Mucosa of rectum (tissue), 2 donors: ENCODE results near the gene METTL16.
A peak's percentile ranks its signal among the peaks of the same experiment; 100 is the strongest.

Experiments
- H3K27ac ChIP-seq, 2 donors: one replicate each; pipeline ENCODE4 v1.7.0; 2013; ENCODE audit warnings: inconsistent platforms in 2 of 2, low read depth in 2 of 2, low read length in 2 of 2
- H3K27me3 ChIP-seq, 2 donors: one replicate each; pipeline ENCODE4 v1.7.0; 2013; ENCODE audit warnings: low read length in 2 of 2; ENCODE audit not compliant: control insufficient read depth in 2 of 2, insufficient read depth in 2 of 2
- H3K36me3 ChIP-seq, 2 donors: one replicate each; pipeline ENCODE4 v1.7.0; 2013; ENCODE audit warnings: low read length in 2 of 2; ENCODE audit not compliant: control insufficient read depth in 2 of 2, insufficient read depth in 2 of 2
- H3K4me1 ChIP-seq, 2 donors: one replicate each; pipeline ENCODE4 v1.7.0; 2013; ENCODE audit warnings: low read length in 2 of 2, mild to moderate bottlenecking in 1 of 2; ENCODE audit not compliant: control insufficient read depth in 2 of 2, insufficient read depth in 2 of 2
- H3K4me3 ChIP-seq, 2 donors: one replicate each; pipeline ENCODE4 v1.7.0; 2013; ENCODE audit warnings: low read length in 2 of 2
- H3K9ac ChIP-seq, 2 donors: one replicate each; pipeline ENCODE4 v1.7.0; 2013; ENCODE audit warnings: low read length in 2 of 2, low read depth in 1 of 2, mild to moderate bottlenecking in 1 of 2
- H3K9me3 ChIP-seq, 2 donors: one replicate each; pipeline ENCODE4 v1.7.0; 2013; ENCODE audit warnings: low read length in 2 of 2; ENCODE audit not compliant: control insufficient read depth in 2 of 2
- donor health status: healthy.
- donor health status: Normal muscosa, but diverticular disease.

The METTL16 gene

GRCh38 chr17:2421315-2422147 lies 90.2 kb downstream of the METTL16 start:
- no peaks in the 10 kb centered on the region for H3K9me3 ChIP-seq
- H3K27me3 ChIP-seq: no peaks in the 10 kb centered on the region
- no peak overlapping the region for H3K27ac ChIP-seq
- peaks cover 11 to 24% of the 10 kb centered on the region in 2 donors for H3K36me3 ChIP-seq
- H3K4me1 ChIP-seq: no peaks in the 10 kb centered on the region
- no peak overlapping the region for H3K4me3 ChIP-seq
- no peak overlapping the region for H3K9ac ChIP-seq

DNA sequence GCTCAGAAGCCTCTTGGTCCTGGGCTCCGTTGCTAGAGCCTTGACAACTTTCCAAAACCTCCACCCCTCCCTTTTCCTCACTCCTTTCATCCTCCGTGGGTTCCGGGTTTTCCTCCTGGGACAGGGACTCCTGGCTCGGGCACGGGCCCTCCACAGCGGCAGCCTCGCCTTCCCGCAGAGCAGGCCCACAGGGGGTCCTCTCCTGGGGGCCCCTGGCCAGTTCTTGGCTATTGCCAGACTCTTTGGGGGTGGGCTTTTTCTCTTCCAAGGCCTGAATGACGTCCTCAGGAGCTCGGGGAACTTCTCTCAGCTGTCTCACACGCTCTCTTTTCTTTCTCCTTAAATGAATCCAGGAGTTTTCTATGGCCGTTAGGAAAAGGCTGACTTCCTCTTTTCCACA lies 91.5 kb downstream of the METTL16 start:
- Histone ChIP-seq H3K4me1 (no peaks in the 10 kb centered on the region), H3K36me3 (peaks cover 11 to 22% of the 10 kb centered on the region in 2 donors), H3K9me3 (no peaks in the 10 kb centered on the region), H3K9ac (no peak overlapping the region), H3K27me3 (no peaks in the 10 kb centered on the region), H3K27ac (no peak overlapping the region), H3K4me3 (no peak overlapping the region)

- H3K9me3 ChIP-seq: no peaks in the 10 kb centered on the region
- no peak overlapping the region for H3K9ac ChIP-seq
- no peak overlapping the region for H3K4me3 ChIP-seq
- peaks cover 11 to 26% of the 10 kb centered on the region in 2 donors for H3K36me3 ChIP-seq
- H3K27ac ChIP-seq: no peak overlapping the region
- H3K27me3 ChIP-seq: no peaks in the 10 kb centered on the region
- no peaks in the 10 kb centered on the region for H3K4me1 ChIP-seq
Observed at GRCh38 chr17:2419486-2419885, 92.2 kb downstream of the METTL16 start.

- Histone ChIP-seq H3K36me3 (peaks cover 14 to 30% of the 10 kb centered on the region in 2 donors), H3K4me1 (no peaks in the 10 kb centered on the region), H3K27me3 (no peaks in the 10 kb centered on the region), H3K4me3 (no peak overlapping the region), H3K27ac (peak overlapping the region in 1 of 2 donors; percentile 41), H3K9me3 (no peaks in the 10 kb centered on the region), H3K9ac (no peak overlapping the region)
Observed at GRCh38 chr17:2418572-2418971, 93.1 kb downstream of the METTL16 start.

- H3K27me3 ChIP-seq: no peaks in the 10 kb centered on the region
- H3K9ac ChIP-seq: no peak overlapping the region
- no peak overlapping the region for H3K4me3 ChIP-seq
- H3K4me1 ChIP-seq: peaks cover 0 to 4% of the 10 kb centered on the region in 2 donors
- no peak overlapping the region for H3K27ac ChIP-seq
- no peaks in the 10 kb centered on the region for H3K9me3 ChIP-seq
- H3K36me3 ChIP-seq: peaks cover 14 to 27% of the 10 kb centered on the region in 2 donors
Observed at GRCh38 chr17:2416010-2416734, 95.5 kb downstream of the METTL16 start.

- Histone ChIP-seq H3K4me3 (no peak overlapping the region), H3K27ac (no peak overlapping the region), H3K9me3 (no peaks in the 10 kb centered on the region), H3K36me3 (peaks cover 13 to 20% of the 10 kb centered on the region in 2 donors), H3K9ac (no peak overlapping the region), H3K4me1 (peaks cover 0 to 4% of the 10 kb centered on the region in 2 donors), H3K27me3 (no peaks in the 10 kb centered on the region)
Observed at GRCh38 chr17:2415081-2415480, 96.6 kb downstream of the METTL16 start.

GRCh38 chr17:2414446-2415064 lies 97.1 kb downstream of the METTL16 start:
- H3K9me3 ChIP-seq: no peaks in the 10 kb centered on the region
- H3K4me3 ChIP-seq: no peak overlapping the region
- peaks cover 0 to 4% of the 10 kb centered on the region in 2 donors for H3K4me1 ChIP-seq
- peaks cover 8 to 16% of the 10 kb centered on the region in 2 donors for H3K36me3 ChIP-seq
- H3K9ac ChIP-seq: no peak overlapping the region
- no peaks in the 10 kb centered on the region for H3K27me3 ChIP-seq
- H3K27ac ChIP-seq: no peak overlapping the region

- Histone ChIP-seq H3K4me3 (no peak overlapping the region), H3K9me3 (no peaks in the 10 kb centered on the region), H3K9ac (peak overlapping the region in 1 of 2 donors; percentile 48), H3K27ac (peak overlapping the region; percentile 19 to 74), H3K27me3 (no peaks in the 10 kb centered on the region), H3K4me1 (peaks cover 3 to 8% of the 10 kb centered on the region in 2 donors), H3K36me3 (peaks cover 3 to 8% of the 10 kb centered on the region in 2 donors)
Observed at GRCh38 chr17:2412561-2413021, 99.1 kb downstream of the METTL16 start.

DNA sequence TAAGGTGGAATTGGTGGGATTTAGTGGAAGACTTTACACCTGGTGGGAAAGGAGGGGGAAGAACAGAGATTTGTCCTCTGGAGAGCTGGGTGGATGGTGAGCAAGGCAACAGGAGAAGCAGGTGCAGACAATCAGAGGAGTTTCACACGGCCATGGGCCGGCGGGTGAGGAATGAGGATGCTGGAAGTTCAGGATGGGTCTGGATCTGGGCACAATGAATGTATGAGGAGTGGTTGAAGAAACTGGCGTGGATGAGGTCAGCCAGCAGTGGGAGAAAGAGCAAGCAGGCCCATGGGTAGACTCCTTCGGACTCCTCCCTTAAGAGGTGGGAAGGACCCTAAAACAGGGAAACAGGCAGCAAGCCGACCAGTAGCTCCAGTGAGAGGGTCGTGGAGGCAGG lies 100.7 kb downstream of the METTL16 start:
- Histone ChIP-seq H3K27ac (no peak overlapping the region), H3K4me3 (no peak overlapping the region), H3K27me3 (no peaks in the 10 kb centered on the region), H3K9me3 (no peaks in the 10 kb centered on the region), H3K36me3 (peaks cover 3 to 8% of the 10 kb centered on the region in 2 donors), H3K4me1 (peaks cover 19 to 23% of the 10 kb centered on the region in 2 donors), H3K9ac (no peak overlapping the region)
